Keratinocyte (primary cell): ENCODE measurements around the gene OOSP4A. TPM values are rescaled to one million over a fixed set of nuclear protein-coding genes. Genes with fewer than 3 reads are reported as not detected.

Experiments used
- DNase-seq: peaks from one replicate; pipeline ENCODE4 v3.0.0-alpha.2; 2011; ENCODE audit warnings: low read depth, missing footprints, low spot score
- FAIRE-seq: peaks from 2 replicates; lab custom pipeline; 2011; peaks lifted over from hg19 to GRCh38; lab: Jason Lieb, UNC
- H2AFZ ChIP-seq: 2 replicates; pipeline ENCODE4 v1.6.0; 2012; ENCODE audit warnings: low read length, control low read depth, inconsistent platforms; ENCODE audit not compliant: control insufficient read depth
- H3K27ac ChIP-seq: 2 replicates; pipeline ENCODE4 v1.5.1; 2011; ENCODE audit warnings: low read length; ENCODE audit not compliant: control insufficient read depth, insufficient read depth
- H3K27me3 ChIP-seq: 3 replicates; pipeline ENCODE4 v1.6.0; 2011; ENCODE audit warnings: low read length; ENCODE audit not compliant: control insufficient read depth, insufficient read depth; ENCODE audit errors: extremely low read depth
- H3K36me3 ChIP-seq, 2 experiments: 2 replicates in 1 of 2; 3 replicates in 1 of 2; pipeline ENCODE4 v1.5.1; 2011; ENCODE audit warnings: low read length in 2 of 2, mild to moderate bottlenecking in 1 of 2; ENCODE audit not compliant: control insufficient read depth in 2 of 2, insufficient read depth in 2 of 2; ENCODE audit errors: extremely low read depth in 1 of 2
- H3K4me1 ChIP-seq: 3 replicates; pipeline ENCODE4 v1.5.1; 2011; ENCODE audit warnings: low read length; ENCODE audit not compliant: control insufficient read depth, insufficient read depth; ENCODE audit errors: extremely low read depth
- H3K4me2 ChIP-seq: 3 replicates; pipeline ENCODE4 v1.6.0; 2011; ENCODE audit warnings: low read depth, low read length; ENCODE audit not compliant: control insufficient read depth, insufficient read depth; ENCODE audit errors: extremely low read depth
- H3K4me3 ChIP-seq, 3 experiments: fragments of 200-600 bp in 1 of 3; sonication (generic) in 1 of 3; 2 replicates in 2 of 3; 3 replicates in 1 of 3; pipeline ENCODE4 v1.5.1; 2011 to 2016; ENCODE audit warnings: low read length in 3 of 3, mild to moderate bottlenecking in 3 of 3, control low read depth in 2 of 3, inconsistent platforms in 1 of 3, low read depth in 1 of 3, mixed read lengths in 1 of 3, mixed run types in 1 of 3, moderate library complexity in 1 of 3; ENCODE audit not compliant: control insufficient read depth in 2 of 3, insufficient read depth in 2 of 3; ENCODE audit errors: extremely low read depth in 1 of 3
- H3K79me2 ChIP-seq: 2 replicates; pipeline ENCODE4 v1.6.0; 2012; ENCODE audit warnings: low read length; ENCODE audit not compliant: control insufficient read depth, insufficient read depth
- H3K9ac ChIP-seq: 3 replicates; pipeline ENCODE4 v1.6.0; 2011; ENCODE audit warnings: low read length; ENCODE audit not compliant: control insufficient read depth, insufficient read depth; ENCODE audit errors: extremely low read depth
- H3K9me1 ChIP-seq: 3 replicates; pipeline ENCODE4 v1.6.0; 2011; ENCODE audit warnings: low read length; ENCODE audit not compliant: control insufficient read depth, insufficient read depth; ENCODE audit errors: extremely low read depth
- H3K9me3 ChIP-seq: 2 replicates; pipeline ENCODE4 v1.5.1; 2012; ENCODE audit warnings: low read depth, low read length; ENCODE audit not compliant: control insufficient read depth
- H4K20me1 ChIP-seq: 3 replicates; pipeline ENCODE4 v1.6.0; 2011; ENCODE audit warnings: low read length; ENCODE audit not compliant: control insufficient read depth, insufficient read depth; ENCODE audit errors: extremely low read depth
- CTCF ChIP-seq, 3 experiments: IDR thresholded peaks in 1 of 3; conservative IDR thresholded peaks in 1 of 3; optimal IDR thresholded peaks in 1 of 3; 2 replicates in 2 of 3; 3 replicates in 1 of 3; pipeline versions ENCODE3 to v1.5.1; 2011; ENCODE audit warnings: low read length in 3 of 3, mild to moderate bottlenecking in 3 of 3, moderate library complexity in 2 of 3, control low read depth in 1 of 3, inconsistent platforms in 1 of 3; ENCODE audit not compliant: insufficient read depth in 2 of 3; ENCODE audit errors: extremely low read depth in 1 of 3
- EZH2 ChIP-seq: IDR thresholded peaks from one replicate; pipeline ENCODE4 v1.6.1; 2012; ENCODE audit warnings: inconsistent platforms, mild to moderate bottlenecking, low read length, moderate library complexity
- dilution Hi-C: fragments of 300-500 bp; cut with MboI; formaldehyde crosslinking; loops from one replicate; pipeline ENCODE4 v1.7.0; 2020; ENCODE audit warnings: low sequenced_read_pairs; ENCODE audit not compliant: extremely low pct_ligation_motif_present
- polyA plus RNA-seq, 5 experiments: library from polyadenylated mRNA; depleted of rRNA in 3 of 5; stranded (reverse) in 3 of 5; stranded (forward) in 1 of 5; unstranded in 1 of 5; fragments of >200 nt; gene quantifications; 1 replicate in 1 of 5; 2 replicates in 3 of 5; 3 replicates in 1 of 5; pipeline versions ENCODE4 v1.2.1 to v1.2.3, GENCODE V29; 2011 to 2012; ENCODE audit warnings: missing spikeins in 2 of 5, low read depth in 1 of 5, low replicate concordance in 1 of 5

Gene OOSP4A
- polyA plus RNA-seq, 1 donor (not counting 4 experiments of a cell fraction or from before 2014, with no cell fraction given), result not detected

DNA sequence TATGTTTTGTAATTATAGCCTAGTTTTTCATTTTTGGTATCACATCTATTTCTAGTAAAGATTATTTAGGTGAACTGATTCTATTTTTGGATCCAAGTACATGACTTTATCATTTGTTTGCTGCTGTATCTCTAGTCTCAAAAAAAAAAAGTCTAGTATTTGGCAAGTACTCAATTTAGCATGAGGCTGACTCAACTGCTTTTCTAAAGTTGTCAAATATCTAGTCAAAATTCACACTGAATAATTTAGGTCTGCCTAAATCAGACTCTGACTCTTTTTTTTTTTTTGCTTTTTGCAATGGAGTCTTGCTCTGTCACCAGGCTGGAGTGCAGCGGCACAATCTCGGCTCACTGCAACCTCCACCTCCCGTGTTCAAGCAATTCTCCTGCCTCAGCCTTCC is 2.4 kb downstream of the OOSP4A start:
- Histone ChIP-seq H3K9me3 (no peaks in the 10 kb centered on the region), H3K9ac (no peak overlapping the region), H3K9me1 (no peaks in the 10 kb centered on the region), H3K36me3 (no peaks in the 10 kb centered on the region), H3K27me3 (no peaks in the 10 kb centered on the region), H2AFZ (no peak overlapping the region), H3K4me1 (no peaks in the 10 kb centered on the region), H3K79me2 (no peaks in the 10 kb centered on the region), H4K20me1 (no peaks in the 10 kb centered on the region), H3K4me3 (no peak overlapping the region), H3K27ac (no peak overlapping the region), H3K4me2 (no peak overlapping the region)
- no peak for DNase-seq
- TF ChIP-seq CTCF (optimal IDR thresholded peaks at IDR 0.05 in 1 of 3, IDR thresholded peaks at IDR 0.05 in 1 of 3, conservative IDR thresholded peaks at IDR 0.05 in 1 of 3; ENCODE audit: extremely low read depth in 1 of 3, insufficient read depth in 2 of 3, low read length in 3 of 3), result no peak
- no peak for TF ChIP-seq EZH2
- FAIRE-seq, result no peak
- dilution Hi-C loops, result no loop called here

DNA sequence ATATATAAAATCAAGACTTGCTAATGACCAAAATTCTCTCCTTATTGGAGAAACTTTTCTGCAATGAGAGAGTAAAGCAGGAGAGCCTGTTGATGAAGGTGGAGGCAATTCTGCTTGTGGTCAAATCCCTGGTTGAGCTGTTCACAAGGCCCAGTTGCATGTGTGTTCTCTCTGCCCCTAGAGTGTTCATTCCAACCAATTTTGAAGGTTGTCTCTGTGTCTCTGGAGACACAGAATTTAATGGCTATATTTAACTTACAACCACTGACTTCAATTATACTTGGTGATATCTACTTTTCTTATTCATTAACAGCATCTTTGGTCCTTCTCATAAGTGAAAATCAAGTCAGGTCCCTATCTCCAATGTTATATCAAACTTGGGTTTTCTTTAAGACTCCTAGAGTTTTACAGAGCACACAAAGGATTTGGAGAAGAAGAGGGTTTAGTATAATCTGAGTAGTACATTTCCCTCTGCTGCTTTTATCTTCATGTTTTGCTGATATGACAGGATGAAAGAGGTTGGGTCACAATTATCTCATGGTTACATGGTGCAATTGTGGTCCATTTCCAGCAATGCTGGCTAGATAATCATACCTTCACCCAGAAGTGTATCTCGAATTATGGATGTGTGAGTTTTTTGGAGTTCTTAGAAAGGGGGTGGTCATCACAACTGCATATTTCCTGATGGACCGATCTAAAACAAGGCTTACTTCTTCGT is 4.0 kb downstream of the OOSP4A start:
- FAIRE-seq (no peak), DNase-seq (no peak)
- Histone ChIP-seq H2AFZ (no peak overlapping the region), H3K27ac (no peak overlapping the region), H3K4me1 (no peaks in the 10 kb centered on the region), H3K9ac (no peak overlapping the region), H3K4me3 (no peak overlapping the region), H3K36me3 (no peaks in the 10 kb centered on the region), H3K9me1 (no peaks in the 10 kb centered on the region), H3K27me3 (no peaks in the 10 kb centered on the region), H4K20me1 (no peaks in the 10 kb centered on the region), H3K9me3 (no peaks in the 10 kb centered on the region), H3K4me2 (no peak overlapping the region), H3K79me2 (no peaks in the 10 kb centered on the region)
- dilution Hi-C loops, result no loop called here
- TF ChIP-seq CTCF (optimal IDR thresholded peaks at IDR 0.05 in 1 of 3, IDR thresholded peaks at IDR 0.05 in 1 of 3, conservative IDR thresholded peaks at IDR 0.05 in 1 of 3; ENCODE audit: extremely low read depth in 1 of 3, insufficient read depth in 2 of 3, low read length in 3 of 3) (no peak), EZH2 (no peak)
